Astrocyte (in vitro differentiated cells and primary cell): ENCODE results near the gene SHISA7. TPM values are rescaled to one million over a fixed set of nuclear protein-coding genes. Genes with fewer than 3 reads are reported as not detected.

Experiments used
- DNase-seq: peaks from one replicate; pipeline ENCODE4 v3.0.0-alpha.2; 2010; ENCODE audit warnings: low read depth
- FAIRE-seq: peaks from 2 replicates; lab custom pipeline; 2011; peaks lifted over from hg19 to GRCh38; lab: Jason Lieb, UNC
- H2AFZ ChIP-seq: 2 replicates; pipeline ENCODE4 v1.6.0; 2012; ENCODE audit warnings: low read depth, low read length, inconsistent platforms
- H3K27ac ChIP-seq: 2 replicates; pipeline ENCODE4 v1.5.1; 2011; ENCODE audit warnings: low read depth, low read length, inconsistent platforms
- H3K27me3 ChIP-seq: 2 replicates; pipeline ENCODE4 v1.6.0; 2011; ENCODE audit warnings: low read length, inconsistent platforms; ENCODE audit not compliant: insufficient read depth
- H3K36me3 ChIP-seq: 2 replicates; pipeline ENCODE4 v1.5.1; 2011; ENCODE audit warnings: low read length, inconsistent platforms; ENCODE audit not compliant: insufficient read depth
- H3K4me1 ChIP-seq: 2 replicates; pipeline ENCODE4 v1.5.1; 2011; ENCODE audit warnings: low read length, inconsistent platforms; ENCODE audit not compliant: insufficient read depth
- H3K4me2 ChIP-seq: 2 replicates; pipeline ENCODE4 v1.6.0; 2012; ENCODE audit warnings: low read length, inconsistent platforms
- H3K4me3 ChIP-seq: 2 replicates; pipeline ENCODE4 v1.5.1; 2011; ENCODE audit warnings: low read depth, mild to moderate bottlenecking, low read length, inconsistent platforms; ENCODE audit not compliant: insufficient read depth
- H3K79me2 ChIP-seq: 2 replicates; pipeline ENCODE4 v1.6.0; 2012; ENCODE audit warnings: mild to moderate bottlenecking, low read length, inconsistent platforms; ENCODE audit not compliant: insufficient read depth
- H3K9ac ChIP-seq: 2 replicates; pipeline ENCODE4 v1.6.0; 2012; ENCODE audit warnings: mild to moderate bottlenecking, low read length, inconsistent platforms
- H3K9me3 ChIP-seq: 2 replicates; pipeline ENCODE4 v1.5.1; 2012; ENCODE audit warnings: low read depth, mild to moderate bottlenecking, low read length, inconsistent platforms; ENCODE audit not compliant: insufficient read depth
- H4K20me1 ChIP-seq: 2 replicates; pipeline ENCODE4 v1.6.0; 2012; ENCODE audit warnings: low read length, inconsistent platforms; ENCODE audit not compliant: insufficient read depth
- H3K27ac Mint-ChIP-seq: one replicate; pipeline ENCODE4 v1.8.0; 2021; ENCODE audit warnings: mild to moderate bottlenecking, mixed read lengths; ENCODE audit not compliant: unreplicated experiment
- H3K27me3 Mint-ChIP-seq: one replicate; pipeline ENCODE4 v1.8.0; 2021; ENCODE audit warnings: low read depth, mixed read lengths; ENCODE audit not compliant: unreplicated experiment
- H3K36me3 Mint-ChIP-seq: one replicate; pipeline ENCODE4 v1.8.0; 2021; ENCODE audit warnings: low read depth, mixed read lengths; ENCODE audit not compliant: unreplicated experiment
- H3K4me1 Mint-ChIP-seq: one replicate; pipeline ENCODE4 v1.8.0; 2021; ENCODE audit warnings: low read depth, mixed read lengths; ENCODE audit not compliant: unreplicated experiment
- H3K4me3 Mint-ChIP-seq: one replicate; pipeline ENCODE4 v1.8.0; 2021; ENCODE audit warnings: mild to moderate bottlenecking, moderate library complexity, mixed read lengths; ENCODE audit not compliant: unreplicated experiment
- H3K9me3 Mint-ChIP-seq: one replicate; pipeline ENCODE4 v1.8.0; 2021; ENCODE audit warnings: mild to moderate bottlenecking, mixed read lengths; ENCODE audit not compliant: unreplicated experiment
- EZH2 ChIP-seq: IDR thresholded peaks from 2 replicates; pipeline ENCODE4 v1.6.1; 2012; ENCODE audit warnings: mild to moderate bottlenecking, low read length, inconsistent platforms; ENCODE audit not compliant: insufficient read depth
- total RNA-seq: library from RNA; stranded (reverse); gene quantifications from 2 replicates; pipeline ENCODE4 v1.2.1, GENCODE V29; 2021
- TF ChIP-seq, protein P1 (sequence below): IDR thresholded peaks from 2 replicates; pipeline ENCODE4 v1.5.1; 2011; ENCODE audit warnings: low read depth, mild to moderate bottlenecking, inconsistent platforms, low read length, moderate library complexity; ENCODE audit not compliant: insufficient read depth

SHISA7 gene
- total RNA-seq, 1 donor from 2014 or later: 0.09 TPM

DNA sequence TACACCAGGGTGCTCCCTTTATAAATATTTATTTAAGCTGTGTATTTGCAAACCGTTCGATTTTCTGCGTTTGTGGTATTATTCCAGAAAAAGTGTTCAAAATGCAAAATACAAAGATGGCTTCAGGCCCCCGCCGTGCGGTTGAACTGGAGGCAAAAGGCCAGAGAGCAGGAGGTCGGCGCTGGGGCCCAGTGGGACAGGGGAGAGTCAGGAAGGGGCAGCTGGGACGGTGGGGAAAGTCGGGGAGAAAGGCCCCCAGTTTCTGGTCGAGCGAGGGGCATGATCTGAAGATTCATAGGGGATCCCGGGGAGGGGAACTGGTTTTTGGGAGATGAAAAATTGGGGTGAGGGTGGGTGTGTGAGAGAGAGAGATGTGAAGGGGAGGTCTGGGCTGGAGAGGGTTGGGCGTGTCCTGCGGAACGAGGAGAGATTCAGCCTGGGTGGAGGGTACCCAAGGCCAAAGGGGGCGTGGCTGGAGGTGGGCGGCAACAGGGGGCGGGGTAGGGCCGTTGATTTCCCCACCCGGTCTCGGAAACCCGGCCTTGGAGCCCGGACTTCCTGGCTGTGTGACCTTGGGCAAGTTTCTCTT lies 17.7 kb upstream of the SHISA7 start:
- Mint-ChIP-seq H3K4me1 (peaks cover under 1% of the 10 kb centered on the region), H3K36me3 (peaks cover 5% of the 10 kb centered on the region), H3K27ac (peak overlapping the region; percentile 66), H3K27me3 (peaks cover under 1% of the 10 kb centered on the region), H3K9me3 (no peaks in the 10 kb centered on the region), H3K4me3 (peak overlapping the region; percentile 86)
- peak overlapping the region; percentile 96 for H3K4me2 ChIP-seq
- H3K36me3 ChIP-seq: no peaks in the 10 kb centered on the region
- no peak for TF ChIP-seq EZH2
- TF ChIP-seq, protein P1, sequence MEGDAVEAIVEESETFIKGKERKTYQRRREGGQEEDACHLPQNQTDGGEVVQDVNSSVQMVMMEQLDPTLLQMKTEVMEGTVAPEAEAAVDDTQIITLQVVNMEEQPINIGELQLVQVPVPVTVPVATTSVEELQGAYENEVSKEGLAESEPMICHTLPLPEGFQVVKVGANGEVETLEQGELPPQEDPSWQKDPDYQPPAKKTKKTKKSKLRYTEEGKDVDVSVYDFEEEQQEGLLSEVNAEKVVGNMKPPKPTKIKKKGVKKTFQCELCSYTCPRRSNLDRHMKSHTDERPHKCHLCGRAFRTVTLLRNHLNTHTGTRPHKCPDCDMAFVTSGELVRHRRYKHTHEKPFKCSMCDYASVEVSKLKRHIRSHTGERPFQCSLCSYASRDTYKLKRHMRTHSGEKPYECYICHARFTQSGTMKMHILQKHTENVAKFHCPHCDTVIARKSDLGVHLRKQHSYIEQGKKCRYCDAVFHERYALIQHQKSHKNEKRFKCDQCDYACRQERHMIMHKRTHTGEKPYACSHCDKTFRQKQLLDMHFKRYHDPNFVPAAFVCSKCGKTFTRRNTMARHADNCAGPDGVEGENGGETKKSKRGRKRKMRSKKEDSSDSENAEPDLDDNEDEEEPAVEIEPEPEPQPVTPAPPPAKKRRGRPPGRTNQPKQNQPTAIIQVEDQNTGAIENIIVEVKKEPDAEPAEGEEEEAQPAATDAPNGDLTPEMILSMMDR: no peak
- H3K4me3 ChIP-seq: peak overlapping the region; percentile 83
- H3K27ac ChIP-seq: peak overlapping the region; percentile 70
- H3K9me3 ChIP-seq: no peaks in the 10 kb centered on the region
- peak; percentile 69 for DNase-seq
- H3K27me3 ChIP-seq: peaks cover 2% of the 10 kb centered on the region
- peaks cover 16% of the 10 kb centered on the region for H3K79me2 ChIP-seq
- H2AFZ ChIP-seq: peak overlapping the region; percentile 78
- H3K9ac ChIP-seq: peak overlapping the region; percentile 91
- FAIRE-seq: no peak
- peaks cover 9% of the 10 kb centered on the region for H3K4me1 ChIP-seq
- peaks cover 35% of the 10 kb centered on the region for H4K20me1 ChIP-seq

DNA sequence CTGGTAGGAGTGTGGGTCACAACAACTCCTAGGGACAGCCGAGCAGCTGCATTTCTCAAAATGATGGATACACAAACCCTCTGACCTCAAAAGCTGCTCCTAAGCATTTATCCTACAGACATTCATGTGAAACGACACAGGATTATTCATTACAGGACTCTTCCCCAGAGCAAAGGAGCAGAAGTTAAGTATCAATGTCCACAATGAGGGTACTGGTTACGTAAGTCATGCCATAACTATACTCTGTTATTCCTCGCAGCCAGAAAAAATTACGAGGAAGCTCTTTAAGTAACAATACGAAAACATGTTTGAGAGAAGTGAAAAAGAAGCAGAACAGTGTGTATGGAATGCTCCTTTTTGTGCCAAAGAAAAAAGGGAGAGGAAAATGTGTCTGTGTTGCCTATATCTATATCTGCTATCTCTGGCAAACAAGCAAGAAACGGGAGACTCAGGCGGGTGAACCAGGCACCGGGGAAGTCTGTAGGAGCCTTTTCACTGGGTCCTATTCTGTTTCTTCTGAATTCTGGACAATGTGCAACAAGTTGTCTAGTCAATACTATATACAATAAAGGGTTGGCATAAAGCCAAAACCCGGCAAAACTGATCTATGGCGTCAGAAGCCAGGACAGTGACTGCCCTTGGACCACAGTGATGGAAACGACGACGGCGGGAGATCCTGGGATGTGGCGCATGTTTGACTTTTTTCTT lies 17.0 kb upstream of the SHISA7 start:
- Mint-ChIP-seq H3K27ac (no peak overlapping the region), H3K27me3 (no peaks in the 10 kb centered on the region), H3K4me1 (no peaks in the 10 kb centered on the region), H3K36me3 (peaks cover 8% of the 10 kb centered on the region), H3K4me3 (peak overlapping the region; percentile 86), H3K9me3 (no peaks in the 10 kb centered on the region)
- H3K4me3 ChIP-seq: peak overlapping the region; percentile 83
- H3K79me2 ChIP-seq: peaks cover 16% of the 10 kb centered on the region
- H3K4me1 ChIP-seq: peaks cover 9% of the 10 kb centered on the region
- H3K9ac ChIP-seq: peak overlapping the region; percentile 91
- no peaks in the 10 kb centered on the region for H3K9me3 ChIP-seq
- no peaks in the 10 kb centered on the region for H3K36me3 ChIP-seq
- no peak overlapping the region for H3K27ac ChIP-seq
- H3K27me3 ChIP-seq: peaks cover 2% of the 10 kb centered on the region
- peak; percentile 37 for FAIRE-seq
- DNase-seq: no peak
- H2AFZ ChIP-seq: no peak overlapping the region
- H4K20me1 ChIP-seq: peaks cover 41% of the 10 kb centered on the region
- TF ChIP-seq EZH2: no peak
- TF ChIP-seq, protein P1: no peak
- peak overlapping the region; percentile 96 for H3K4me2 ChIP-seq

DNA sequence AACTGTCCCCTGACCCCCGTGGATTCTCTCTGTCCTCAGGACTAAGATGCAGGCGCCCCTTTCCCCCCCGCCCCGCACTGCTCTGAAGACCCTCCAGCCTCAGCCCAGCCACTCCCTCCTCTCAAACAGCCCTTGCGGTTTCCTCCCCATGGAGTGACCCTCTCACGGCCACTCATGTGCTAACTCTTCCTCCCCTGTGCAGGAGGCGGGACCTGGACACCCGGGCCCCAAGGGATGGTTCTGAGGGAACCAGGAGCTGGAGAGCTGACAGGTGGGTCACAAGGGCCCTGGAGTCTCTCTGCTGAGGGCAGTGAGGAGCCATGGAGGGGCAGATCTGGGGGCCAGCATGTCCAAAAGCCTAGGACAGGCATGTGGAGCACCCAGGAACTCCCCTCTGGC lies 16.4 kb upstream of the SHISA7 start:
- Mint-ChIP-seq H3K9me3 (no peaks in the 10 kb centered on the region), H3K36me3 (peaks cover 8% of the 10 kb centered on the region), H3K4me3 (no peak overlapping the region), H3K4me1 (no peaks in the 10 kb centered on the region), H3K27me3 (no peaks in the 10 kb centered on the region), H3K27ac (no peak overlapping the region)
- TF ChIP-seq EZH2: no peak
- TF ChIP-seq, protein P1: no peak
- H4K20me1 ChIP-seq: peaks cover 41% of the 10 kb centered on the region
- no peaks in the 10 kb centered on the region for H3K36me3 ChIP-seq
- FAIRE-seq (no peak), DNase-seq (no peak)
- peaks cover 9% of the 10 kb centered on the region for H3K4me1 ChIP-seq
- H3K79me2 ChIP-seq: peaks cover 16% of the 10 kb centered on the region
- H3K27me3 ChIP-seq: peaks cover 2% of the 10 kb centered on the region
- H2AFZ ChIP-seq: no peak overlapping the region
- no peaks in the 10 kb centered on the region for H3K9me3 ChIP-seq
- no peak overlapping the region for H3K27ac ChIP-seq
- no peak overlapping the region for H3K4me3 ChIP-seq
- peak overlapping the region; percentile 96 for H3K4me2 ChIP-seq
- no peak overlapping the region for H3K9ac ChIP-seq
